PFSK-1 (cell line): Measurements from ENCODE around the gene UPF1.

Experiments
- SIN3A ChIP-seq: IDR thresholded peaks from 2 replicates; pipeline ENCODE4 v1.6.1; 2012; ENCODE audit warnings: mild to moderate bottlenecking, low read length, moderate library complexity, borderline replicate concordance; ENCODE audit not compliant: insufficient read depth
- TAF1 ChIP-seq: IDR thresholded peaks from 2 replicates; pipeline ENCODE4 v1.6.1; 2012; ENCODE audit warnings: low read length, control low read depth, borderline replicate concordance; ENCODE audit not compliant: insufficient read depth

- no peak for TF ChIP-seq TAF1
- TF ChIP-seq SIN3A, result no peak
These were observed 12.2 kb downstream of the UPF1 start for GRCh38 chr19:18843960-18844359.
